Smooth muscle cell (in vitro differentiated cells): ENCODE data around the gene HHAT. TPM values are rescaled to one million over a fixed set of nuclear protein-coding genes. Genes with fewer than 3 reads are reported as not detected.

Experiments
- DNase-seq: peaks from one replicate; lab custom pipeline; 2025; ENCODE audit not compliant: unreplicated experiment; lab: John Stamatoyannopoulos, UW
- H2AFZ ChIP-seq: fragments of 200-600 bp; sonication (generic); 2 replicates; pipeline ENCODE4 v1.6.0; 2016; ENCODE audit warnings: antibody characterized with exemption, low read depth, mild to moderate bottlenecking
- H3F3A ChIP-seq: fragments of 200-600 bp; sonication (generic); 2 replicates; pipeline ENCODE4 v1.6.0; 2017; ENCODE audit warnings: antibody characterized with exemption, low read depth
- H3K27ac ChIP-seq: fragments of 200-600 bp; sonication (generic); 2 replicates; pipeline ENCODE4 v1.5.1; 2016; ENCODE audit warnings: low read depth, mild to moderate bottlenecking
- H3K27me3 ChIP-seq: fragments of 200-600 bp; sonication (generic); 2 replicates; pipeline ENCODE4 v1.6.1; 2016; ENCODE audit warnings: low read depth, mild to moderate bottlenecking
- H3K36me3 ChIP-seq: fragments of 200-600 bp; sonication (generic); 2 replicates; pipeline ENCODE4 v1.5.1; 2016; ENCODE audit warnings: low read depth
- H3K4me1 ChIP-seq: fragments of 200-600 bp; sonication (generic); 2 replicates; pipeline ENCODE4 v1.5.1; 2016; ENCODE audit warnings: low read depth
- H3K4me2 ChIP-seq: fragments of 200-600 bp; sonication (generic); 2 replicates; pipeline ENCODE4 v1.6.0; 2016; ENCODE audit warnings: mild to moderate bottlenecking
- H3K4me3 ChIP-seq: fragments of 200-600 bp; sonication (generic); 2 replicates; pipeline ENCODE4 v1.5.1; 2016; ENCODE audit warnings: mild to moderate bottlenecking
- H3K79me2 ChIP-seq: fragments of 200-600 bp; sonication (generic); 2 replicates; pipeline ENCODE4 v1.6.0; 2016; ENCODE audit warnings: low read depth, mild to moderate bottlenecking
- H3K9ac ChIP-seq: fragments of 200-600 bp; sonication (generic); 2 replicates; pipeline ENCODE4 v1.6.0; 2016; ENCODE audit warnings: low read depth
- H3K9me3 ChIP-seq: fragments of 200-600 bp; sonication (generic); replicated peaks from 2 replicates; pipeline ENCODE4 v1.5.1; 2016; ENCODE audit warnings: low read depth
- H4K20me1 ChIP-seq: fragments of 200-600 bp; sonication (generic); 2 replicates; pipeline ENCODE4 v1.6.0; 2016; ENCODE audit warnings: low read depth
- CTCF ChIP-seq: fragments of 200-600 bp; sonication (generic); IDR thresholded peaks from 2 replicates; pipeline ENCODE4 v1.5.1; 2017; ENCODE audit warnings: borderline replicate concordance, mild to moderate bottlenecking, antibody characterized with exemption; ENCODE audit not compliant: insufficient read depth, poor library complexity, severe bottlenecking
- WGBS: methylation state at CpG from one replicate; pipeline ENCODE4 v1.1.7; 2016; ENCODE audit warnings: low lambda C conversion rate; 5-methylcytosine and 5-hydroxymethylcytosine counted together
- polyA plus RNA-seq: library from polyadenylated mRNA; unstranded; fragments of >200 nt; fragmentation: Nextera tagmentation; extraction: Ambion mirVana; gene quantifications from 2 replicates; pipeline ENCODE4 v1.2.1, GENCODE V29; 2016
- total RNA-seq: library from RNA; depleted of rRNA; stranded (reverse); fragments of >200 nt; gene quantifications from 2 replicates; pipeline ENCODE4 v1.2.3, GENCODE V29; 2014

HHAT gene
- total and polyA plus RNA-seq, 2 experiments from 2014 or later = 4.6 to 9.8 TPM

DNA sequence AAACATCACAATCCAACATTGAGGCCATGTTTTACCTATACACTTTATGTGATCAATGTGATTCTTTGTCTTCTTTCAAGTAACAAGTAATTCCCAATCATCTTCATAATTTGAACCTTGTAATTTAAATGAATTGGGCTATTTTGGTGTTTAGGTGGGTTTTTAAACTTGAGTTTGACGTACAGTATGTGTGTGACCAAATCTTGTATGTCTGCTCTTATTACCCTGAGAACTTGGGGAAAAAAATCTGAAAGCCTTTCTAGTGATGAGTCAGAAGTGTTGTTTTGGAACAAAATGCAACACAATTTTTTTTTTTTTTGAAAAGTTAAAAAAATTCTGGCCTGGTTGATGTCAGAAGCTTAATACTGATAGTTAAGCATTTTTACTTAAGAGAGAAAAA, 68.5 kb downstream of the HHAT start:
- Histone ChIP-seq H3K36me3 (no peaks in the 10 kb centered on the region), H3K9me3 (no peaks in the 10 kb centered on the region), H3K4me1 (peaks cover 4% of the 10 kb centered on the region), H3K4me3 (no peak overlapping the region), H3K27ac (no peak overlapping the region), H3F3A (no peaks in the 10 kb centered on the region), H4K20me1 (no peaks in the 10 kb centered on the region), H3K27me3 (no peaks in the 10 kb centered on the region), H3K4me2 (no peak overlapping the region), H2AFZ (no peak overlapping the region), H3K9ac (no peak overlapping the region), H3K79me2 (no peaks in the 10 kb centered on the region)
- DNase-seq = no peak
- TF ChIP-seq CTCF = no peak
- 22% methylated on average over 1 of the region's 1 CpG for WGBS

DNA sequence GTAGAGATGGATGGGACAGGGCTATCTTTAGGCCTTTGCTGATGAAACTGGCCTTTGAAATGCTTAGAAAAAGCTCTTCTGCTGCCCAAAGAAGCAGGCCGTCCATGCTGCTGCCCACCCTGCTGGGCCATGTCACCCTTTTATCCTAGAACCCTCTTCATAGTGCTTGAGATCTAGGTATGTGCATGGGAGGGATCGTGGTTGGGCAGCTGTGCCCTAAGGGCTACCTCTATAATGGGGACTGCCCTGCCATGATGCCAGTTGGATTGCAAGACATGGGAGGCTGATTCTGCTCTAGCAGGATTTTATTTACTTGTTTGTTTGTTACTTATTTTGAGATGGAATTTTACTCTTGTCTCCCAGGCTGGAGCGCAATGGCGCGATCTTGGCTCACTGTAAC, 69.0 kb downstream of the HHAT start:
- WGBS = 97% methylated on average over 5 of the region's 5 CpGs
- no peak for DNase-seq

GRCh38 chr1:210398466-210398865, 69.8 kb downstream of the HHAT start:
- no peak overlapping the region for H3K4me3 ChIP-seq
- no peak overlapping the region for H3K9ac ChIP-seq
- H3K9me3 ChIP-seq = no peaks in the 10 kb centered on the region
- WGBS = 33% methylated on average over 1 of the region's 1 CpG
- H3F3A ChIP-seq = no peaks in the 10 kb centered on the region
- H3K36me3 ChIP-seq = no peaks in the 10 kb centered on the region
- H3K79me2 ChIP-seq = no peaks in the 10 kb centered on the region
- DNase-seq = no peak
- H3K4me2 ChIP-seq = no peak overlapping the region
- no peak for TF ChIP-seq CTCF
- H4K20me1 ChIP-seq = no peaks in the 10 kb centered on the region
- H3K27ac ChIP-seq = no peak overlapping the region
- no peaks in the 10 kb centered on the region for H3K27me3 ChIP-seq
- H3K4me1 ChIP-seq = peaks cover 4% of the 10 kb centered on the region
- H2AFZ ChIP-seq = no peak overlapping the region

More for the DNA sequence above, 69.0 kb downstream of the HHAT start:
- H3K27ac ChIP-seq = no peak overlapping the region
- H3K36me3 ChIP-seq = no peaks in the 10 kb centered on the region
- no peaks in the 10 kb centered on the region for H3F3A ChIP-seq
- no peak overlapping the region for H3K9ac ChIP-seq
- no peak overlapping the region for H3K4me3 ChIP-seq
- no peak overlapping the region for H3K4me2 ChIP-seq
- H3K9me3 ChIP-seq = no peaks in the 10 kb centered on the region
- H3K79me2 ChIP-seq = no peaks in the 10 kb centered on the region
- H4K20me1 ChIP-seq = no peaks in the 10 kb centered on the region
- TF ChIP-seq CTCF = no peak
- H3K4me1 ChIP-seq = peaks cover 4% of the 10 kb centered on the region
- no peak overlapping the region for H2AFZ ChIP-seq
- no peaks in the 10 kb centered on the region for H3K27me3 ChIP-seq

GRCh38 chr1:210400043-210400840, 71.5 kb downstream of the HHAT start:
- H2AFZ ChIP-seq = no peak overlapping the region
- no peaks in the 10 kb centered on the region for H3K4me1 ChIP-seq
- TF ChIP-seq CTCF = peak; percentile 80
- H3K36me3 ChIP-seq = no peaks in the 10 kb centered on the region
- H3K4me3 ChIP-seq = no peak overlapping the region
- no peak for DNase-seq
- H3K9me3 ChIP-seq = no peaks in the 10 kb centered on the region
- H3K9ac ChIP-seq = no peak overlapping the region
- H3K4me2 ChIP-seq = no peak overlapping the region
- H3K27me3 ChIP-seq = no peaks in the 10 kb centered on the region
- no peaks in the 10 kb centered on the region for H4K20me1 ChIP-seq
- no peaks in the 10 kb centered on the region for H3K79me2 ChIP-seq
- no peak overlapping the region for H3K27ac ChIP-seq
- WGBS = 47% methylated on average over 5 of the region's 5 CpGs
- no peaks in the 10 kb centered on the region for H3F3A ChIP-seq
